GM19193 (cell line): ENCODE measurements around the gene GALNT10.

Source experiments
- POLR2A ChIP-seq: IDR thresholded peaks from 4 replicates; pipeline ENCODE4 v1.6.1; 2011; ENCODE audit not compliant: insufficient read depth, insufficient read length; ENCODE audit errors: extremely low read depth

The GALNT10 gene

DNA sequence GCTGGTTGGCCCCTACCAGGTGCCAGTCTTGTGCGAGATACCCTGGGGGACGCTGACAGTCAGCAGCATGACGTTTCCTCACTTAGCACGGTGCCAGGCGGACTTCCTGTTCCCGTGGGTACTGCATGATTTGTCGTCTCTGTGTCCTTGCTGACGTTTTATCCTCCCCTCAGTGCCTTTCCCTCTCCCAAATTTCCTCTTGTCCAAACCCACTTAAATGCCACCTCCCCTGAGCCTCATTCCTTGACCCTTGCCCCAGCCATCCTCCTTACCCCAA, 194.6 kb downstream of the GALNT10 start:
- TF ChIP-seq POLR2A = no peak

DNA sequence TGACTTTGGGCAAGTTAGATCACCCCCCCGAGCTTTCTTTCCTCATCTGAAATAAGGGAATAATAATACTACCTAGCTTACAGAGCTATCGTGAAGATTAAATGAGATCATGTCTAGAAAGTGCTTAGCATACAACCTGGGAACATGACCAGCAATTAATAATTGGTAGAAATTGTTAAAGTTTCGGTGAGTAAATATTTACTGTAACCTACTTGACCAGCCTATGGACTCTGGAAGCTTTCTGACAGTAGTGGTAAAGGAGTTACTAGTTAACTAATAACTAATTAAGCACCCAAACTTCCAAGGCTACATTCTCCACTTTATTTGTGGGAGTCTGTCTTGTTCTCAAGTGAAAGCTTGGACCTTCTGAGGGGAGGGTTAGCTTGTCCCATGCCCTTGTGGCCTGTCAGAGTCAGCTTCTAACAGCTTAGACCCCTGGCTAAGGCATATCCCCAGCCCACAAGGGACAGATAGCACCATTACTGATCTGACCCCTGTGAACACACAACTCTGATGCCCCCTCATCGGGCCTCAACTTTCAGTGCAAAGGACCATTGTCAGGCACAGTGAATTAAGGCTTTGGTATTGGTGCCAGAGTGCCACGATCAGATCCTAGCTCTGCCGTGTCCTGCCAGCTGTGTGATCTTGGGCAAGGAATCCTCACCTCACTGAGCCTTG, 196.6 kb downstream of the GALNT10 start:
- TF ChIP-seq POLR2A = no peak

DNA sequence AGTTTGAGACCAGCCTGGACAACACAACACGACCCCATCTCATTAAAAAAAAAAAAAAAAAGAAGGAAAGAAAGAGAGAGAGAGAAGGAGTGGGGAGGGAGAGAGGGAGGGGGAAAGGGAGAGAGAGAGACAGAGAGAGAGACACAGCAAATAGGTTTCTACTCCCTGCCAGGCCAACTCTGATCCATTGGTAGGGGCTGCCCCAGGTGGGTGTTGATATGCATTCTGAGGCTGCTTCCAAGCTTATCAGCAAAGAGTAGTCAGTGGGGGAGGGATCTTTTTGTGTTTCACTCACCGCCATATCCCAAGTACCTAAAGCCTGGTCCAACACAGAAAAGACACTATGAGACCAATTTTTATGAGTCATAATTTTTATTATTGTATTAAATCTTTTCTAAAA, 198.3 kb downstream of the GALNT10 start:
- TF ChIP-seq POLR2A = no peak

DNA sequence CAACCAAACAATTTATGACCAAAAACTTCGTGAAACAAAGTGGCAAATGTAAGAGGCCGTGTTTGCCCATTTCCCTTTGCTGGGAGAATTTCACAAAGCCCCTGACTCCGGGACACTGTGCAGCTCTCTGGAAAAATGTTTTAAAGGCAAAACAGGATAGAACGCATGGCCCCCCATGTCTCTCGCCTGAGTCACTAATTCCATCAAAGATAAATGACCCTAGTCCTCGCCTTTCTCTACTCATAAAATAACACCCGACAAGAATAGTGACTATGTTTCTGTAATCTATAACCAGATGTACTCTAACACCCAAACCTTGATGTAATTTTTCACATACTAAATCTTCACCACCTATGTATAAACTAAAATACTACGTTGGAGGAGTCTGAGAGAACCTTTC, 199.6 kb downstream of the GALNT10 start:
- no peak for TF ChIP-seq POLR2A

DNA sequence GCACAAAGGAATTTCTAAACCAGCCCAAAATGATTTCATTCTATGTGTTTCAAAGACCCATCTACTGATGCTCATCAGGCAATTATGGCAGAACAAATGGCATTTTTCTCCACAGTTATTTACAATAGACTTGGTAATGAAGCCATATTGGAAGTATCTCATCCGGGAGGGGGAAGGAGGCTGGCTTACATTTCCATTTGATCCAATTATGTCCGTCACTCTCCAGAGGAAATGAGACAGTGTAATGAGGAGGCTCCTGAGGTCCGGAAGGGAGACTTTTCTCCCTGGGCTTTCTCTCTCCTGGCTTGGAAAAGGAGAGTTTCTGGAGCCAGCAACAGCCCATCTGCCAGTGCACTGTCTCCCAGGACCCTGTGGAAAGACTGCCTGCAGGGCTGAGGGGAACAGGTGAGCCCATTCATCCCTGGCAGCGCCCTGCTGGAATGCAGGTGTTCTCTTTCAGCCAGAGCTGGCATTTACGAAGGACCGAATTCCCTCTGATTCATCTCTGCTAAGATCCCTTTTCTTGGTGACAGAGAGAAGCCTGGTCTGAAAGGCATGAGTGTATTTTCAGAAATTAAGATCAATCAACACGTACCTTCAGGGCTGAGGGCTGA, 200.3 kb downstream of the GALNT10 start:
- TF ChIP-seq POLR2A = no peak

DNA sequence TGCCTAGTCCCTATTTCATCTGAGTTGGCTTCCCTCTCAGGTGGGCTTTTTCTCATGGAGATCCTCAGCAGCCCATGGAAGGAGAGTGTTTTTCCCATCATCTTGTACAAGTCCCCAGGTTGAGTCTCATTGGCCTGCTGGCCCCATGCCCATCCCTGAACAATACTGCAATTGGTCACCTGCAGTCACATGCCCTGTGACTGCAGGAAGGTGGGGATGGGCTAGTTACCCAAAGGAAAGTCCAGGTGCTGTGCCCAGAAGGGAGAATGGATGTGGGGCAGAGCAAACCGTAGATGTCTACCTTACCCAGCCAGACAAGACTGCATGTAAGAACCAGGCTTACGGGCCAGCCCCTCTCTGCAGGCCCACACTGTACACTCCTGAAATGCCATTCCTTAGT, 201.3 kb downstream of the GALNT10 start:
- TF ChIP-seq POLR2A = no peak

DNA sequence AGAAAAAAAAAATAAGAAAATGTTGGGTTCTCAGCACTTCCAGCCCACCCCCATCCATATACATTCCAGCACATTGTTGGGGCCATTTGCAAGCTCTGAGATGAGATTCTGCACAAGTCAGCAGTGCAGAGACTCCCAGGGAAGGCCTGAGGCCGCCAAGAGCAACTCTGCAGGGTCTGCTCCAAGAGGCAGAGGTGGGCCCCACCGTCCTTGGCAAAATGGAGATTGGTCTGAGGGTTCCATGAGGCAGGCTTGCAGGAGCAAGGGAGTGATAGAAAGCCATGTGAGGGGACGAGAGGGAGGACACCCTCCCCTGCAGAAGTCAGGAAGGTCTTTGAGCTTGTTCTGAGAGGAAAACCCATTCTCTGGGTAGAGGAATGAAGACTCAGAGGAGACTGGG, 203.3 kb downstream of the GALNT10 start:
- no peak for TF ChIP-seq POLR2A

DNA sequence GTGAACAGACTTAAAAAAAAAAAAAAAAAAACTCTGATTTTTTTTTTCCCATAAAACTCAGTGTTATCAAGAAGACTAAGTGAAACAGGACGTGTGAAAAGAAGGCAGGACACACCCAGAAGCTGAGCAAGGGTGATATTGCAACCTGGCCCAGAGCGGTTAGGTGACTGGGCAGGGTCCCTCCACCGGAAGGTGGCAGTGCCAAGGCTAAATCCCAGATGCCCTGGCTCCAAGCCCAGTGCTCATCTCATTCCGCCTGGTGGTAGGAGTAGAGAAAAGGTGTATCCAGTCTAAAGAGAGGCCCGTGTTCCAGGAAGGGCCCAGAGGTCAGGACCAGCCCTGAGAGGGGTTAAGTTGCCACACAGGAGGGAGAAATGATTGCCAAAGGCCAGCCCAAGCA, 203.8 kb downstream of the GALNT10 start:
- TF ChIP-seq POLR2A = no peak

DNA sequence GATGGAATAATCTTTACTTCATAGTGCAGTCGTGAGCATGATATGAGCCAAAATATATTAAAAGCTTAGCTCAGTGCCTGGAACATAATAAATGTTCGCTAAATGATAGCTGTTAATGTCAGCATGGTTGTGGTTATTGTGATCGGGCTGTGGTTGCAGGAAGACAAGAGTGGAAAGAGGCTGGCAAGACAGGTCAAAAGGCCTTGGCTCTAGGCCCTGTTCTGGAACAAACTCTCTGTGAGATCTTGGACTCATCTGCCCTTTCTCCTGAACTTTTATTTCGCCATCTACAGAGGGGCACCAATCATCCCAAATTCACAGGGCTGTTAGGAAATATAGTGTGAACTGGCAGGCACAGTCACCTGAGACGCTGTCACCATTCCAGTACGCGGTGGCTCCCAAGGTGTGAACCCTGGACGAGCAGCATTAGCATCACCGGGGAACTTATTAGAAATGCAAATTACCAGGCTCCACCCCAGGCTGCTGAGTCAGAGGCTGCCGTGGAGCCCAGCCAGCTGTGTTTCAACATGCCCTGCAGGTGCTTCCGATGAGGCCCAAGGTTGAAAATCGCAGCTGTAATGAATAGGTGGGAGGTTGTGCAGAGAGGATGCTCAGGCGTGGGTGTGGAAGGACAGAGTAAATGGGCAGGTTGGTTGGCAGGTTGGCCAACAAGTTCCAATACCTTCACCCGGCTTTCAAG, 205.0 kb downstream of the GALNT10 start:
- TF ChIP-seq POLR2A = no peak

DNA sequence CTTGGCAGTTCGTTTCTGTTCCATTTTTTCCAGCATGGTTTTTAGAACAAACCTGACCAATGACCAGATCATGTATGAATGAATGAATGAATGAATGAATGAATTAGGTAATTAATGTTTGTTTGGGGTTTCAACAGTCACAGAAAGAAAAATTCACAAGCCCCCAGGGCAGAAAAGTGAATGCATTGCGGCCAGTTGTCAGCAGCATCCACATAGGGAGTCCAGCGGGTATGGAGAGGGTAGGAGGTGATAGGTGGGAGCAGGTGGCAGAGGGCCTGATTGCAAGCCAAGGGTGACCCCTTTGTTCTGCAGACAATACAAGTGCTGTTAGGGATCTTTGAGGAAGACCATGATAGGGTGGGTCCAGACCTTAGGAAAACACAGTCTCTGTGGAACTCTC, 205.6 kb downstream of the GALNT10 start:
- no peak for TF ChIP-seq POLR2A

DNA sequence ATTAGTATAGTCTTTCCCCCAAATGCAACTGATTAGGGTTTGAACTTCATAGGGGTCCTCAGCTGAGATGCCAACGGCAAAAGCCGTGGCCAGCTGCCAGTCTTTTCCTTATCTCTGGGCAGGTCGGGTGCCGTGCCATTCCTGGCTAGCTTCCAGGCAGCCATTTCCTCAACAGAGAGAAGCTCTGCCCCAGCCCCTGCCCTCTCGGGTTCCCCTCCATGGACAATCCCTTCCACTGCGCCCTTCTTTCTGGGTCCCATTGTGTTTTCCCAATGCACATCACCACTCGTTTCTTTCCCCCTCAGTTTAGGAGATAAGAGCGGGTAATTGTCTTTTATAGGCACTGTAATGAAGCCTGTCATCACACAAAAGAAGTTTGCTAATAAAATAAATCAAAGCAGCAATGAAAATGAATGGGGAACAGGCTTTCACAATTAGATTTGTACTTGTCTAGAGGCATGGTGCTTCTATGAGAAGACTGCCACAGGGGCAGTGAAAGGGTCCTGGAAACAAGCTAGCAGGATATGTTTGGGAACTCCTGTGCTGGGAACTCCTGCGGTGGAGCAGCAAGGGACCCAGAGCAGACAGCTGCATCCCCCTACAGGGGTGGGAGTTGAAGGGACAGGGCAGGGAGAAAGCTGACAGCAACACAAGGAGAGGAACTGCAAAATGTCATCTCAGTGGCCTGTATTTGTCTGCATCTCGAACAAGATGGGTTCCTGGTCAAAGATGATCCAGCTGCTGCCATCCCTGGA, 207.3 kb downstream of the GALNT10 start:
- no peak for TF ChIP-seq POLR2A

DNA sequence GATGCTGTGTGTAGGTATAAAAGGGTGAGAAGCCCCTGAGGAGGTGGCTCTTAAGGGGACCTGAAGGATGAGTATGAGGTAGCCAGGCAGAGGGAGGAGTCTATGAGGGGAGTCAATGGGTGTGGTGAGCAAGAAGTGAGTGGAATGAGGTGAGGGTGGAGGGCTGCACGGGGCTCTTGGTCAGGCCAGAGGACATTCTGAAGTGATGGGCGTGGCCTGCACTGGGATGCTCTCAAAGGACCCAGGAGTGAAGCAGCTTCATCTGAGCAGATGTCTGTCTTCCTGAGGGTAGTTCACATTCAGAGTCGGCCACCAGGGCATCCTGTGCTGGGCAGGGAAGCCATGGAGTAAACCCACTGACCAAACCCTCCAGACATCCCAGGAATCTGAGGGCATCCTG, 210.1 kb downstream of the GALNT10 start:
- no peak for TF ChIP-seq POLR2A

DNA sequence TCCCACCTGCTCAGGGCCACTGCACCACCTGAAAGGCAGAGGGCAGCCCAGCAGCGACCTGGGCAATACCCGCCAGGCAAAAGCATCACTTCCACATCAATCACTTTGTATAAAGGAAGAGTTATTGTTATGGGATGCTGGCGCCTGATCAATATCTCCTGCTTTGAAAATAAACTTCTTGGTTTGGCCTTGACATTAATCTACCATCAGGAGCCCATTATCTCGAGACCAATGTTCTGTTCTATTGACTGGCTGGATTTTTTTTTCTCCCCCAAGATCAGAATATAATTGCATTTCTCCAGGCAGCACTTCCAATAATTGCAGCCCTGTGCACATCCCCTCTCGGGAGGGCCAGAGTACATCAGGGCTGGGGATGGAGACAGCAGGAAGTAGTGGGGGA, 210.8 kb downstream of the GALNT10 start:
- no peak for TF ChIP-seq POLR2A

DNA sequence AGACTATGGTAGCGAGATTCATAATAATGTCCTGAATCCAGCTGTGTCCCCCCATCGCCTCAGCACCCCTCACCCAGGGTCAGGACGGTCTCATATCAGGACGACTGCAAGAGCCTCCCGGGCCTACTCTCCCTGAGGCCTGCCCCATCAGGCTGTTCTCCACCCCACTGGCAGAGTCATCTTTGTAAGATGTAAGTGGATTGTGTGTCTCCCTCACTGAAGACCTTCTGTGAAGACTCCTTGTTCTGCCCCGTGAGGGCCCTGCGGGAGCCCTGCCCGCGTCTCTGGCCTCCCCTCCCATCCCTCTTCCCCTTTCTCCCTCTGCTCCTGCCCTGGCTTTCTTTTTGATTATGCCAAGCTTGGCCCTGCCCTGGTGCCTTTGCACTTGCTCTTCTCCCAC, 211.4 kb downstream of the GALNT10 start:
- TF ChIP-seq POLR2A = no peak

DNA sequence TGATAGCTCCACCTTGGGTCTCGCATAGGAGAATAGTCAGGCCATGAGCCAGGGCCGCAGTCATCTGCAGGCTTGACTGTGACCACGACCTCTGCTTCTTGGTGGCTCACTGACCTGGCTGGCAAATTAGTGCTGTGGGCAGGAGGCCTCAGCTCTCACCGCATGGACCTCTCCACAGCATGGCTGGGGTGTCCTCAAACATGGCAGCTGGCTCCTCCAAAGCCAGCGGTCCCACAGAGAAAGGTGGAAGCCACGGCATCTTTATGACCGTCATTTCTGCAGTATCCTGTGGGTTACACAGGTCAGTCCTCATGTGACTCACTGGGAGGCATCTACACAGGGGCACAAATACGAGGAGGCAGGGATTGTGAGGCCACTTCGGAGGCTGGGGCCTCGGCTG, 212.1 kb downstream of the GALNT10 start:
- TF ChIP-seq POLR2A = no peak

DNA sequence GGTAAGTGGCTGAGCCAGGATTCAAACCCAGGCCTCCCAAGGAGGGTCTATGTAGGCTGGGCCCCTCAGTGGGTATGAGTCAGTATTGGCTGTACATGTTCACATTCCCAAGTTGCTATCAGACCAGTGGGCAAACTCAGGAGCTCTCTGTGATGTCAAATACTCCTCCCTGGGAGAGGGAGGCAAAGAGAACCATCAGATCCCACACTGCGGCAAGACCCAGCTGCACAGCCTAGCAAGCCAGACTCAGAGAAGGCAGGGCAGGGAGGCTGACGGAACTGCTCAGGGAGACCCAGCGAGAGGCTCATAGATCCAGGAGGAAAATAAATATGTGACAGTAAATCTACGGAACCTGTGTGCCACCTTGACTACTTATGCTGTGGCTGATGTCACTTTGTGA, 212.7 kb downstream of the GALNT10 start:
- TF ChIP-seq POLR2A = no peak

DNA sequence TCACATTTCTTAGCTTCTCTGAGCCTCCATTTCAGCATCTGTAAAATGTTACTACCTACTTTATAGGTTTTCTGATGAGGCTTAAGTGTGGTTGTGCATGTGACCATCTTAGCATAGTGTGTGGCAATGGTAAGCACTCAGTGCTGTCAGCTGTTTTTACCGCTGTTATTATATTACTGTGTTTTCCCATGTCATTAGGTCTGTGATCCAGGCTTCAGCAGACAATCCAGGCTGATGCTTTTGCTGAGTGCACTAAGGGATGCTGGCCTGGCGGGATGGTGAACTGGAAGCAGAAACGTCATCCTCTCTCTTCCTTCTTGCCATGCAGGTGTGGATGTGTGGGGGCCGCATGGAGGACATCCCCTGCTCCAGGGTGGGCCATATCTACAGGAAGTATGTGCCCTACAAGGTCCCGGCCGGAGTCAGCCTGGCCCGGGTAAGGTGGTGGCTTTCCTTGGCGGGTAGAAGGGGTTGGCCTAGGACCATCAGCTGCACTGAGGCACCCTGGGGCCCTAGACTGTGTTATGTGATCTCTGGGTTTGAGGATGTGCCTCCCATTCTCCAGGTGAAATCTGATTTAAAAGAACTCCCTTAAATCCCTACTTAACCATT, 213.3 kb downstream of the GALNT10 start:
- no peak for TF ChIP-seq POLR2A
